Germinal center (tissue), 1 donor: ENCODE data around the gene RELN.
A peak's percentile ranks its signal among the peaks of the same experiment; 100 is the strongest.
"Not testable (repeated sequence)": the region's sequence is repeated elsewhere in the genome, so short reads cannot be mapped to it uniquely, and the experiment has no call there.

Experiments
- DNase-seq: peaks from one replicate; pipeline ENCODE4 v3.0.0; 2012; ENCODE audit warnings: mixed read lengths, low spot score

RELN gene

GRCh38 chr7:103989200-103989784, at the start of gene RELN:
Gene RELN, minus strand, starts transcription at chr7:103989658. Its CDS starts 302 bp downstream, at chr7:103989356.
- peak; percentile 12 for DNase-seq

- no peak for DNase-seq
Measured at GRCh38 chr7:104038136-104038535, 48.7 kb upstream of the RELN start.

GRCh38 chr7:104036889-104037288, 47.4 kb upstream of the RELN start:
- DNase-seq, result not testable (repeated sequence)

GRCh38 chr7:104035351-104035750, 45.9 kb upstream of the RELN start:
- no peak for DNase-seq

- DNase-seq, result no peak
Measured at GRCh38 chr7:104034679-104035078, 45.2 kb upstream of the RELN start.

- DNase-seq, result no peak
Measured at GRCh38 chr7:104033837-104034236, 44.4 kb upstream of the RELN start.

GRCh38 chr7:104032486-104032885, 43.0 kb upstream of the RELN start:
- DNase-seq, result no peak

GRCh38 chr7:104029765-104030164, 40.3 kb upstream of the RELN start:
- DNase-seq, result no peak

GRCh38 chr7:104024632-104025031, 35.2 kb upstream of the RELN start:
- DNase-seq, result no peak

- DNase-seq, result no peak
Measured at GRCh38 chr7:104023100-104023499, 33.6 kb upstream of the RELN start.

- no peak for DNase-seq
Measured at GRCh38 chr7:104018425-104018824, 29.0 kb upstream of the RELN start.

- DNase-seq, result no peak
Measured at GRCh38 chr7:104017001-104017400, 27.5 kb upstream of the RELN start.

- no peak for DNase-seq
Measured at GRCh38 chr7:104012835-104013234, 23.4 kb upstream of the RELN start.

- no peak for DNase-seq
Measured at GRCh38 chr7:104011829-104012228, 22.4 kb upstream of the RELN start.

- DNase-seq, result no peak
Measured at GRCh38 chr7:104010052-104010909, 20.8 kb upstream of the RELN start.

- DNase-seq, result no peak
Measured at GRCh38 chr7:104008107-104008506, 18.6 kb upstream of the RELN start.

GRCh38 chr7:104007614-104008013, 18.2 kb upstream of the RELN start:
- DNase-seq, result no peak

GRCh38 chr7:104005197-104005596, 15.7 kb upstream of the RELN start:
- DNase-seq, result no peak

- DNase-seq, result no peak
Measured at GRCh38 chr7:103996639-103997038, 7.2 kb upstream of the RELN start.

GRCh38 chr7:103996017-103996551, 6.6 kb upstream of the RELN start:
- DNase-seq, result no peak

- no peak for DNase-seq
Measured at GRCh38 chr7:103995554-103995953, 6.1 kb upstream of the RELN start.

GRCh38 chr7:103993551-103993950, 4.1 kb upstream of the RELN start:
- DNase-seq, result no peak

GRCh38 chr7:103991406-103991805, 1.9 kb upstream of the RELN start:
- no peak for DNase-seq
